ENCODE data around the gene HNRNPAB.
"Not testable (repeated sequence)": the region's sequence is repeated elsewhere in the genome, so short reads cannot be mapped to it uniquely, and the experiment has no call there.

Gene HNRNPAB

DNA sequence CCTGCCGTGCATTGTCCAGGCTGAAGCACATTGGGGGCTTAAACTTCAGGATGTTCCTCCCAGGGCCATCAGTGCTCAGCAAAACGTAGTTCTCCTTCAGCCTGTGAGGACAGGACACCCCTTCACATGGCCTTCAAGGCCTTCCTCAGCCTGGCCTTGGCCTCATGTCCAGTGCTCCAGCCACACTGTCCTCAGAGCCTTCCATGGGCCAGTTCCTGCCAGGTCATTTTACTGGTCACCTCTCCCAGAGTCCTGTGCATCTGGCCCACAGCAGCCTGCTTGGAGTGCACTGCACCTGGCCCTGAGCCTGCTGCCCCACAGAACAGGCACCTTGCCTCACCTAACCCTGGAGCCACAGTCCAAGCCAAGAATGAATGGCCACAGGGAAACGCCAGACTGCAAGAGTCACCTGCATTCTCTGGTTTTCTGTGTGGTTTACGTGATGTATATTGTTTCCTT is 8.7 kb downstream of the HNRNPAB start:
- no peak for DNase-seq

- no peak for DNase-seq
Measured at GRCh38 chr5:178213748-178214151, 9.4 kb downstream of the HNRNPAB start.

DNA sequence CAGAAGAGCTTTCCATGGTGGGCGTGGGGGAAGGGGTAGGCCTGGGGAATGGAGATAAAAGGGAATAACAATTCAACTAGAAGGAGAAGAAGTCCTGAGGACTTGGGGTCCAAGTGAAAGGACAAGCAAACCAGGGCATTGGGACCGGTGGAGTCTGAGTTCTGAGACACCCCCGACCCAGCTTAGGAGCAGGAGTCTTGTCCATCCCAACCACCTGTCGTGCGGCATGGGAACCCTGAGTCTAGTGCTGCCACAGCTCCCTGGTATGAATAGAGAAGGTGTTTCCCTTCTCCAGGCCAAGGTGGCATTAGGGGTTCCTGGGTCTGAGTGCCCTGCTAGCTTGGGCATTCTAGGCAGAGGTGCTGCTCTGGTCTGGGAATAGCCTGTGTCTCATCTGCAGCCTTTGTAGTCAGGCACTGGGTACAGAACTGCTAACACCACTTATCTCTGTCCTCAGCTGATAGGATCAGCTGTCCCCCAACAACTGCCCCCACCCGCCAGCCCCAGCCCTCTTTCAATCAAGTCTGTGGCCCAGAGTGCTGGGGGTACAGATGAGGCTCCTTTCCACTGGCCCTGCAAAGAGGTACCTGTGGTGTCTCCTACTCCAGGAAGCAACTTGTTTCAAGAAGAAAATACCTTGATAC is 9.9 kb downstream of the HNRNPAB start:
- DNase-seq: no peak

- no peak for DNase-seq
Measured at GRCh38 chr5:178215280-178216002, 11.1 kb downstream of the HNRNPAB start.

DNA sequence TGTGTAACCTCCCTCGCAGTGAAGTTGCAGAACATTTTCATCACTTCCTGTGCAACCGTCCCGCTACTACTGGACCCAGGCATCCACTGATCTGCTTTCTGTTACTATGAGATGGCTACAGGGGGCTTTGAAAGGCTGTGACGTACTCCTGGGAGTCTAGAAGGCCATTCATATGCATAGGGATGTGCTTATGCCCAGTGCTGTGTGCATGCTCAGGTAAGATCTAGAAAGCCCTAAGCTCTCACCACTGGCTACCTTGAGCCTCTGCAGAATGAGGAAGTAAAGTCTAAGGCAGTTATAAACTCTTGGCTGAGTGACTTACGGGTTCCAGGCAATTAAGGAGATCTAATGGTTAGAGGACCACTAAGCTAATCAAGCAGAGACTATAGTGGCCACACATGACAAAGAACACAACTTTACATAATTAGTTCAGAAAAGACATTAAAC is 11.8 kb downstream of the HNRNPAB start:
- no peak for DNase-seq

DNA sequence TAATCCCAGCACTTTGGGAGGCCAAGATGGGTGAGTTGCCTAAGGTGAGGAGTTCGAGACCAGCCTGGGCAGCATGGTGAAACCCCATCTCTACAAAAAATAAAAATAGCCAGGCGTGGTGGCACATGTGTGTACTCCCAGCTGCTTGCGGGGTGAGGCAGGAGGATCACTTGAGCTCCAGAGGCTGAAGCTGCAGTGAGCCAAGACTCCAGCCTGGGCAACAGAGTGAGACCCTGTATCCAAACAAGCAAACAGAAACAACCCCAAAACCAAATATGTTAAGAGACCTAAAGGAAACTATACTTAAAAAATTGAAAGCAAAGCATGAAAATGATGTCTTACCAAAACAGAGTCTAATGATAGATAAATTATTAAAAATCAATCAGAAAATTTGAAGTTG is 12.4 kb downstream of the HNRNPAB start:
- no peak for DNase-seq

- DNase-seq: no peak
Measured at GRCh38 chr5:178218237-178218776, 14.0 kb downstream of the HNRNPAB start.

DNA sequence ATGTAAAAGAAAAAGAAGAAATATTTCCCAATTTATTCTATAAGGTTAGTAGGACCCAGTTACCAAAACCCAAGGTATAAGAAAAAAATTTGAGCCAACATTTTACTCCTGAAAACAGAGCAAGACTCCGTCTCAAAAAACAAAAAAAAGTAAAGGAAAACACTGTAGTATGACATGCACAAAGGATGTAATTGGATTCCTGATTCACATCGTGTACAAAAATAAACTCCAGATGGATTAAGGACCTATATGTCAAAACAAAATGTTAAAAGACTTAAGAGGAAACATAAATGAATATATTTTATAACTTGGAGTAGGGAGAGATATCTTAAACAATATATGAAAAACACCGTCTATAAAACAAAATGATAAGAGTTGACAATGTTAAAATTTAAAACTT is 14.5 kb downstream of the HNRNPAB start:
- no peak for DNase-seq

DNA sequence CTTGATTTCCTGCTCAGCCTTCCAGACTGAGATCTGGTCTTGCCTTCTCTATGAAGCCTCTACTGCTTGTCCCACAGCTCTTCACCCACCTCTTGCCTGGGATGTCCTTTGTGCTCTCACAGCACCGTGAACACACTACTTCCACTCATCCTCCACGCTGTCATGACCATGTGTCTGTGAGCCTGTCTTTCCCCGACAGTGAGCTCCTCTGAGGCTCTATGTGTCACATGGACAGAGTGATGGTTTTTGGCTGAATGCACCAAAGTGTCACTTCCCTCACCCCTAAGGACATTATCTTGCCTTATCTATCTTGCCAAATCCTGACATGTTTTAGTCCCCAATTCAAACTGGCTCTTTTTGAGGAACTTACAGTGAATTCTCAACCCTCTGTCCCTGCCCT is 16.9 kb downstream of the HNRNPAB start:
- DNase-seq: no peak

- DNase-seq: no peak
Measured at GRCh38 chr5:178221853-178222252, 17.5 kb downstream of the HNRNPAB start.

- no peak for DNase-seq
Measured at GRCh38 chr5:178222292-178222691, 18.0 kb downstream of the HNRNPAB start.

DNA sequence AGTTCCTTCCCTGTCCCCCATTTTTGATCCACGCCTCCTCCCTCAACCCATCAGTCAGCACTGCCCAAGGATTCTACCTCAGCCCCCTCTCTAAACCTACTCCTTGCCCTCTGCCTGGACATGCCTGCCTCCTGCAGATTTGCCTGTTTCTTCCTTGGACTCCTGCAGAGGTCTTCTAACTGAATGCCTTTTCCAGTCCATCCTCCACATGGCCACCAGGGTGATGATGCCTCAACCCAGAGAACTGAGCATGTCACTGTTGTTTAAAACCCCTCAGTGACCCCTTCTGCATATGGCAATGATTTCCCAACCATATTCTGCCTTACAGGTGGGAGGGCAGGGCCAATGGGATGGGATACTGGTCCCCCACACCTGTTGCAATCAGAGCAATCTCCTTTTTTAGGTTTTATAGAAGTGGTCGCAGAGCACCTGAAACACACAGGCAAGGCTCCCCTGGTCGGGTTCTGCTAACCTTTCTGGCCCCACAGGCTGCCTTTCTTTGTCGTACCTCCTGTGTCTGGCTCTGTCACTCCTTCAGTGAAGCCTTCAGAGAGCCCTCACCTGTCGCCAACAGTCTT is 19.0 kb downstream of the HNRNPAB start:
- no peak for DNase-seq

GRCh38 chr5:178223828-178224335 is 19.5 kb downstream of the HNRNPAB start:
- DNase-seq: no peak

- DNase-seq: no peak
Measured at GRCh38 chr5:178224403-178224802, 20.1 kb downstream of the HNRNPAB start.

GRCh38 chr5:178225174-178225573 is 20.8 kb downstream of the HNRNPAB start:
- DNase-seq: no peak

GRCh38 chr5:178227138-178227659 is 22.9 kb downstream of the HNRNPAB start:
- no peak for DNase-seq

GRCh38 chr5:178227929-178228328 is 23.6 kb downstream of the HNRNPAB start:
- DNase-seq: no peak

DNA sequence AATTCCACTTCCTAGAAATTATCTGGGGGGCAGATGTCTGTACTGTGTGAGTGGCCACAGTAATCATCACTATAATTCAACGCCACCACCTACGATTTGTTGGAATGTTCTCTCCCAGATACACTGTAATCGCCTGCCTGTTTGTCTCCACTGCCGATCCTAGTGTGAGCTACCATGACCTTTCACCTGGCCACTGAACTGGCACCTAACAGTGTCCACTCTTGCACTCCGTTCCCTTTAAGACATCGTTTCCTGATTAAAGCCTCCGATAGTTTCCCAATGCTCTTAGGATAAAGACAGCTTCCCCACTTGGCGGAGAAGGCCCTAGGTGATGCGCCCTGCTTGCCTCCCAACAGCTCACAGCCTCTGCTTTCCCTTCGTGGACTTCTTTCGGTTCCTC is 24.3 kb downstream of the HNRNPAB start:
- DNase-seq: no peak

- DNase-seq: not testable (repeated sequence)
Measured at GRCh38 chr5:178229111-178229510, 24.8 kb downstream of the HNRNPAB start.

GRCh38 chr5:178229861-178230260 is 25.5 kb downstream of the HNRNPAB start:
- no peak for DNase-seq

DNA sequence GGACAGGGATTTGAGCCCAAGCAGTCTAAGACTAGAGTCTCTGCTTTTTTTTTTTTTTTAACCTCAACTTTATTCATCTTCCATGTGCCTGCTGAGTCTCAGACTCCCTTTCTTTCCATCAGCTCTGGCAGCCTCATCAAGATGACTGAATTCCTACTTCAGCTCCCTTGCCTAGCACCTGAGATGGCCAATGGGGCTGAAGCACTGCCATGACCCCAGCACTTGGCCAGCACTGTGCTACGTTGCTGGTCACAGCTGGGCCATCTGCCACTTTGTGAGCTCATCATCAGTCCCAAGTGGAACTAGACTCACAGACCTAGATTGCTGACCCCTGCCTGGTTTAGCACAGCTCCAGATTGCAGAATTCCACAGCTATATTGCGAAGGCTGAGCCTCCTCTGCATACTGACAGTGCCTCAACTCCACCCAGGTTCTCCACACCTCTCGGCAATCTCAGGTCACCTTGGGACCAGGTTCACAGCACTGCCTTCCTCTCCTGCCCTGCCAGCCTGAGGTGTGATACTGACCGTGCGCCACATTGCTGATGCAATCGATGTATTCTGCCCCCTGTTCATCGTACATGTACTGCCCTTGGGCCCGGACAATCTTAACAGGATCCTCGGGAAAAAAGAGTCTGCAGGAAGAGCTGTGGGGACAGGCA is 26.7 kb downstream of the HNRNPAB start:
- no peak for DNase-seq

DNA sequence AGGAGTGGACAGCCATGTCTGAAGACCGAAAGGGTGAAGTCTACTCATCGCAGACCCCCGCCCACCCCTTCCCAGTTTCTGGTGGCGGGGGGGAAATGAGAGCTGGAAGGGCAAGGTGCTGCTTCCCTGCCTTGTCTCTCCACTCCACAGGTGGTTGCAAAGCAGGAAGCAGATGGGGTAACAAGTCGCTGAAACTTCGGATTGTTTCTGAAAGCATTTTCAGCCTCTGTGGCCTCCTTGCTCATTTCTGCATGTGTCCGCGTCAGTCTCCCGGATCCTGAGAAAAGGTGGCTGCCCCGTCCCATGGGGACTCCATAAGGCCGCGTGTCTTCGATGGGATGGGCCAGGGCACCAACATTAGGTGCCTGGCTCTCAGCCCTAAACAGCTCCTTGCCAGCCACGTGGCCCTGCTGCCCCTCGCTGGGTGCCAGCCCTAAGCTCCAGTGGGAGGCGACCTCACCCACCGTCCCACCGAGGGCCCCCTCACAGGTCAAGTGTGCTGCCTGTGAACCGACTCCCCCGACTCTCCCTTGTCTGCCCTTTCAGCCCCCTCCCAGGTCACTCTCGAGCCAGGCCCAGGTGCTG is 27.3 kb downstream of the HNRNPAB start:
- no peak for DNase-seq

Data from NCI-H1417 (cell line).